ENCODE measurements around the gene PRKAR2B. TPM values are rescaled to one million over a fixed set of nuclear protein-coding genes. Genes with fewer than 3 reads are reported as not detected.

PRKAR2B gene
- total and polyA plus RNA-seq, 2 experiments from 2014 or later = 48.8 to 50.6 TPM

- Histone ChIP-seq H3K4me1 (ENCODE audit: insufficient read depth) (peaks cover 7% of the 10 kb centered on the region), H3K79me2 (replicated peaks; ENCODE audit: insufficient read depth) (no peaks in the 10 kb centered on the region), H2AFZ (no peak overlapping the region), H3K27me3 (ENCODE audit: insufficient read depth) (no peaks in the 10 kb centered on the region), H4K20me1 (replicated peaks; ENCODE audit: insufficient read depth) (no peaks in the 10 kb centered on the region), H3F3A (replicated peaks; ENCODE audit: low read depth) (no peaks in the 10 kb centered on the region), H3K36me3 (ENCODE audit: insufficient read depth) (no peaks in the 10 kb centered on the region), H3K4me2 (no peak overlapping the region), H3K27ac (ENCODE audit: low read depth) (no peak overlapping the region), H3K9me2 (ENCODE audit: insufficient read depth) (no peaks in the 10 kb centered on the region), H3K4me3 (no peak overlapping the region)
- no peak for ATAC-seq
- H3K4me1 Mint-ChIP-seq = peaks cover 17% of the 10 kb centered on the region; the same call in 2 of the 3 replicates
- peaks cover 7% of the 10 kb centered on the region for H3K27me3 Mint-ChIP-seq (ENCODE audit: insufficient read depth, low read depth, poor library complexity)
- no peak for DNase-seq (ENCODE audit: low spot score)
- TF ChIP-seq REST (IDR thresholded peaks at IDR 0.05; ENCODE audit: unreplicated experiment) (no peak), ZNF114 (CRISPR knock-in tag; IDR thresholded peaks at IDR 0.05) (no peak), CREB1 (CRISPR knock-in tag; IDR thresholded peaks at IDR 0.05; ENCODE audit: low read depth) (no peak), POLR2AphosphoS5 (IDR thresholded peaks at IDR 0.05; ENCODE audit: low read depth) (no peak), NANOG (IDR thresholded peaks at IDR 0.05; ENCODE audit: borderline replicate concordance) (no peak), ZNF331 (CRISPR knock-in tag; IDR thresholded peaks at IDR 0.05; ENCODE audit: low read depth) (no peak), ZNF462 (CRISPR knock-in tag; IDR thresholded peaks at IDR 0.05) (no peak), JUNB (IDR thresholded peaks at IDR 0.05; ENCODE audit: unreplicated experiment) (no peak), CTCF (conservative IDR thresholded peaks at IDR 0.05; ENCODE audit: low read depth in 2 of 2) (no peak)
- no peak overlapping the region for H3K27ac Mint-ChIP-seq
- no peak overlapping the region for H3K4me3 Mint-ChIP-seq
- H3K9me3 Mint-ChIP-seq = no peaks in the 10 kb centered on the region
- no peaks in the 10 kb centered on the region for H3K36me3 Mint-ChIP-seq (ENCODE audit: low read depth)
Observed at GRCh38 chr7:107164092-107164491, 119.6 kb downstream of the PRKAR2B start.

Data from GM23338 (cell line).